SK-N-SH treated with all-trans-retinoic acid at 6 μM for 48 hours (cell line): ENCODE data around the gene FANCE.

ENCODE experiments used
- ATAC-seq: fragments of 200-7000 bp; cut with Tn5 transposase; 3 replicates; pipeline ENCODE4 v1.9.1; 2020; ENCODE audit warnings: mild to moderate bottlenecking, moderate library complexity
- ARNTL ChIP-seq: fragments of 450-650 bp; formaldehyde crosslinking; IDR thresholded peaks from 2 replicates; pipeline ENCODE4 v1.5.0; 2020; ENCODE audit warnings: low read depth, mild to moderate bottlenecking, moderate library complexity, borderline replicate concordance
- BACH2 ChIP-seq: fragments of 250-450 bp; sonication (Bioruptor Pico); IDR thresholded peaks from 2 replicates; pipeline ENCODE4 v1.9.0; 2021; ENCODE audit warnings: mild to moderate bottlenecking, borderline replicate concordance
- CSDC2 ChIP-seq: fragments of 250-450 bp; sonication (Bioruptor Pico); IDR thresholded peaks from 2 replicates; pipeline ENCODE4 v1.5.0; 2020; ENCODE audit warnings: mild to moderate bottlenecking, moderate library complexity
- ESRRG ChIP-seq: fragments of 250-450 bp; sonication (Bioruptor Pico); IDR thresholded peaks from 2 replicates; pipeline ENCODE4 v1.6.1; 2021; ENCODE audit warnings: mild to moderate bottlenecking
- GLIS3 ChIP-seq: fragments of 250-450 bp; sonication (Bioruptor Pico); IDR thresholded peaks from 2 replicates; pipeline ENCODE4 v1.5.0; 2020; ENCODE audit warnings: mild to moderate bottlenecking, moderate library complexity
- ISL1 ChIP-seq: fragments of 250-450 bp; sonication (Bioruptor Pico); IDR thresholded peaks from 2 replicates; pipeline ENCODE4 v2.1.2; 2022; ENCODE audit warnings: mild to moderate bottlenecking, moderate library complexity
- OSR1 ChIP-seq: fragments of 250-450 bp; sonication (Bioruptor Pico); IDR thresholded peaks from 2 replicates; pipeline ENCODE4 v1.8.0; 2022; ENCODE audit warnings: moderate library complexity, mild to moderate bottlenecking, inconsistent platforms
- PPARA ChIP-seq: fragments of 250-450 bp; sonication (Bioruptor Pico); IDR thresholded peaks from 2 replicates; pipeline ENCODE4 v1.5.0; 2020; ENCODE audit warnings: mild to moderate bottlenecking, borderline replicate concordance
- RARB ChIP-seq: fragments of 250-450 bp; sonication (Bioruptor Pico); IDR thresholded peaks from 2 replicates; pipeline ENCODE4 v1.8.0; 2021; ENCODE audit warnings: mild to moderate bottlenecking, moderate library complexity
- SNAI2 ChIP-seq: fragments of 250-450 bp; sonication (Bioruptor Pico); IDR thresholded peaks from 2 replicates; pipeline ENCODE4 v1.5.0; 2020; ENCODE audit warnings: mild to moderate bottlenecking, moderate library complexity
- TOX ChIP-seq: fragments of 250-450 bp; sonication (Bioruptor Pico); IDR thresholded peaks from 2 replicates; pipeline ENCODE4 v1.8.0; 2021; ENCODE audit warnings: mild to moderate bottlenecking, moderate library complexity, borderline replicate concordance
- ZC3H10 ChIP-seq: fragments of 250-450 bp; sonication (Bioruptor Pico); IDR thresholded peaks from 2 replicates; pipeline ENCODE4 v1.5.1; 2021; ENCODE audit warnings: mild to moderate bottlenecking, moderate library complexity
- ZFP3 ChIP-seq: fragments of 250-450 bp; sonication (Bioruptor Pico); IDR thresholded peaks from 2 replicates; pipeline ENCODE4 v1.5.0; 2020; ENCODE audit warnings: mild to moderate bottlenecking, moderate library complexity
- ZFP30 ChIP-seq: fragments of 450-650 bp; formaldehyde crosslinking; IDR thresholded peaks from 2 replicates; pipeline ENCODE4 v1.5.0; 2022; ENCODE audit warnings: mild to moderate bottlenecking, moderate library complexity
- ZNF565 ChIP-seq: fragments of 450-650 bp; formaldehyde crosslinking; conservative IDR thresholded peaks from 2 replicates; pipeline ENCODE4 v1.5.0; 2020; ENCODE audit warnings: low read depth, mild to moderate bottlenecking, moderate library complexity
- ZNF70 ChIP-seq: fragments of 450-650 bp; formaldehyde crosslinking; IDR thresholded peaks from 2 replicates; pipeline ENCODE4 v1.5.0; 2020; ENCODE audit warnings: mild to moderate bottlenecking, moderate library complexity
- ZNF8 ChIP-seq: fragments of 450-650 bp; formaldehyde crosslinking; IDR thresholded peaks from 2 replicates; pipeline ENCODE4 v1.5.0; 2020; ENCODE audit warnings: mild to moderate bottlenecking, moderate library complexity
- TF ChIP-seq, protein P1 (sequence below): fragments of 250-450 bp; sonication (Bioruptor Pico); IDR thresholded peaks from 2 replicates; pipeline ENCODE4 v1.8.0; 2021; ENCODE audit warnings: low read depth, mild to moderate bottlenecking, moderate library complexity, borderline replicate concordance
- TF ChIP-seq, protein P2 (sequence below): fragments of 250-450 bp; sonication (Bioruptor Pico); IDR thresholded peaks from 2 replicates; pipeline ENCODE4 v1.8.0; 2020; ENCODE audit warnings: mild to moderate bottlenecking, moderate library complexity, borderline replicate concordance
- TF ChIP-seq, protein P3 (sequence below): fragments of 250-450 bp; sonication (Bioruptor Pico); IDR thresholded peaks from 2 replicates; pipeline ENCODE4 v1.5.1; 2020; ENCODE audit warnings: low read depth, mild to moderate bottlenecking, moderate library complexity
- TF ChIP-seq, protein P4 (sequence below): fragments of 250-450 bp; sonication (Bioruptor Pico); IDR thresholded peaks from 2 replicates; pipeline ENCODE4 v1.5.0; 2020; ENCODE audit warnings: mild to moderate bottlenecking, moderate library complexity

Gene FANCE

DNA sequence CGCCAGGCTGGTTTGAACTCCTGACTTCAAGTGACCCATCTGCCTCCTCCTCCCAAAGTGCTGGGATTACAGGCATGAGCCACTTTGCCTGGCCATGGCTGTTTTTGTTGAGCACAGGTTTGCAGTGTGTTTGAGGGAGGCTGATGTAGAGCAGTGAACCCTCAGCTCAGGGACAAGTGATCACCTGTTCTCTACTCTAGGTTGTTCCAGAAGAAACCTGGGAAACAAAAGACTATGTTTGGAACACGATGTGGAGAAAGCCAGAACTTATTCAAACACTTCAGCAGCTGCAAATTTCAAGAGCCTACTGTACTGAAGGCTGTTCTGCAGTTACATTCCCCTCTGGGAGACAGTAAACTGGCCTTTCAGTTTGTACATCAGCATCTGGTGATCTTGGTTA lies 55.9 kb downstream of the FANCE start:
- ATAC-seq: no peak
- TF ChIP-seq PPARA (CRISPR knock-in tag) (no peak), GLIS3 (CRISPR knock-in tag) (no peak), ISL1 (CRISPR knock-in tag) (no peak), SNAI2 (CRISPR knock-in tag) (no peak), ZFP3 (CRISPR knock-in tag) (no peak), CSDC2 (CRISPR knock-in tag) (no peak), ZNF70 (CRISPR knock-in tag) (no peak)
- TF ChIP-seq, protein P1, sequence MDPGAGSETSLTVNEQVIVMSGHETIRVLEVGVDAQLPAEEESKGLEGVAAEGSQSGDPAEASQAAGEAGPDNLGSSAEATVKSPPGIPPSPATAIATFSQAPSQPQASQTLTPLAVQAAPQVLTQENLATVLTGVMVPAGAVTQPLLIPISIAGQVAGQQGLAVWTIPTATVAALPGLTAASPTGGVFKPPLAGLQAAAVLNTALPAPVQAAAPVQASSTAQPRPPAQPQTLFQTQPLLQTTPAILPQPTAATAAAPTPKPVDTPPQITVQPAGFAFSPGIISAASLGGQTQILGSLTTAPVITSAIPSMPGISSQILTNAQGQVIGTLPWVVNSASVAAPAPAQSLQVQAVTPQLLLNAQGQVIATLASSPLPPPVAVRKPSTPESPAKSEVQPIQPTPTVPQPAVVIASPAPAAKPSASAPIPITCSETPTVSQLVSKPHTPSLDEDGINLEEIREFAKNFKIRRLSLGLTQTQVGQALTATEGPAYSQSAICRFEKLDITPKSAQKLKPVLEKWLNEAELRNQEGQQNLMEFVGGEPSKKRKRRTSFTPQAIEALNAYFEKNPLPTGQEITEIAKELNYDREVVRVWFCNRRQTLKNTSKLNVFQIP (CRISPR knock-in tag): no peak
- TF ChIP-seq, protein P2, sequence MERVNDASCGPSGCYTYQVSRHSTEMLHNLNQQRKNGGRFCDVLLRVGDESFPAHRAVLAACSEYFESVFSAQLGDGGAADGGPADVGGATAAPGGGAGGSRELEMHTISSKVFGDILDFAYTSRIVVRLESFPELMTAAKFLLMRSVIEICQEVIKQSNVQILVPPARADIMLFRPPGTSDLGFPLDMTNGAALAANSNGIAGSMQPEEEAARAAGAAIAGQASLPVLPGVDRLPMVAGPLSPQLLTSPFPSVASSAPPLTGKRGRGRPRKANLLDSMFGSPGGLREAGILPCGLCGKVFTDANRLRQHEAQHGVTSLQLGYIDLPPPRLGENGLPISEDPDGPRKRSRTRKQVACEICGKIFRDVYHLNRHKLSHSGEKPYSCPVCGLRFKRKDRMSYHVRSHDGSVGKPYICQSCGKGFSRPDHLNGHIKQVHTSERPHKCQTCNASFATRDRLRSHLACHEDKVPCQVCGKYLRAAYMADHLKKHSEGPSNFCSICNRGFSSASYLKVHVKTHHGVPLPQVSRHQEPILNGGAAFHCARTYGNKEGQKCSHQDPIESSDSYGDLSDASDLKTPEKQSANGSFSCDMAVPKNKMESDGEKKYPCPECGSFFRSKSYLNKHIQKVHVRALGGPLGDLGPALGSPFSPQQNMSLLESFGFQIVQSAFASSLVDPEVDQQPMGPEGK (CRISPR knock-in tag): no peak

DNA sequence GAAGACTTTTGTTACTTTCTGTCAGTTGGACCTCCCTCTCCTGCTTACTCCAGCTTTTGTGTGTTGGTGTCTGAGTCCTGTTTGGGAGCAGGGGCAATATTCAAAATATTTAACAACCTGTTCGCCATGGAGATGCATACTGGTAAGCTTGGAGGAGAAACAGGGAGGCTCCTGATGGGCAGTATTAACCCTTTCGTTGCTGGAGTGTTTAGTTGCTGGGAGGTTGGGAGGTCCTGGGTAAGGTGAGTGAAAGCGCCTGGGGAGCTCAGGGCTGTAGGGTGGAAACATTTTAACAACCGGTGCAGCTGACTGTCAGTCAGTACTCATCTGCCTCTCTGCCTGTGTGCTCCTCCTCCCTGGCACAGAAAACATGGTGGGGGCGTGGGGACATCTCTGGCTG lies 56.4 kb downstream of the FANCE start:
- ATAC-seq: no peak
- TF ChIP-seq, protein P3, sequence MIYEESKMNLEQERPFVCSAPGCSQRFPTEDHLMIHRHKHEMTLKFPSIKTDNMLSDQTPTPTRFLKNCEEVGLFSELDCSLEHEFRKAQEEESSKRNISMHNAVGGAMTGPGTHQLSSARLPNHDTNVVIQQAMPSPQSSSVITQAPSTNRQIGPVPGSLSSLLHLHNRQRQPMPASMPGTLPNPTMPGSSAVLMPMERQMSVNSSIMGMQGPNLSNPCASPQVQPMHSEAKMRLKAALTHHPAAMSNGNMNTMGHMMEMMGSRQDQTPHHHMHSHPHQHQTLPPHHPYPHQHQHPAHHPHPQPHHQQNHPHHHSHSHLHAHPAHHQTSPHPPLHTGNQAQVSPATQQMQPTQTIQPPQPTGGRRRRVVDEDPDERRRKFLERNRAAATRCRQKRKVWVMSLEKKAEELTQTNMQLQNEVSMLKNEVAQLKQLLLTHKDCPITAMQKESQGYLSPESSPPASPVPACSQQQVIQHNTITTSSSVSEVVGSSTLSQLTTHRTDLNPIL (CRISPR knock-in tag): no peak
- TF ChIP-seq ZNF8 (CRISPR knock-in tag): no peak
- no peak for TF ChIP-seq ESRRG (CRISPR knock-in tag)
- TF ChIP-seq ZFP30: no peak
- TF ChIP-seq, protein P1 (CRISPR knock-in tag): no peak
- no peak for TF ChIP-seq BACH2
- no peak for TF ChIP-seq ARNTL (CRISPR knock-in tag)
- TF ChIP-seq, protein P4, sequence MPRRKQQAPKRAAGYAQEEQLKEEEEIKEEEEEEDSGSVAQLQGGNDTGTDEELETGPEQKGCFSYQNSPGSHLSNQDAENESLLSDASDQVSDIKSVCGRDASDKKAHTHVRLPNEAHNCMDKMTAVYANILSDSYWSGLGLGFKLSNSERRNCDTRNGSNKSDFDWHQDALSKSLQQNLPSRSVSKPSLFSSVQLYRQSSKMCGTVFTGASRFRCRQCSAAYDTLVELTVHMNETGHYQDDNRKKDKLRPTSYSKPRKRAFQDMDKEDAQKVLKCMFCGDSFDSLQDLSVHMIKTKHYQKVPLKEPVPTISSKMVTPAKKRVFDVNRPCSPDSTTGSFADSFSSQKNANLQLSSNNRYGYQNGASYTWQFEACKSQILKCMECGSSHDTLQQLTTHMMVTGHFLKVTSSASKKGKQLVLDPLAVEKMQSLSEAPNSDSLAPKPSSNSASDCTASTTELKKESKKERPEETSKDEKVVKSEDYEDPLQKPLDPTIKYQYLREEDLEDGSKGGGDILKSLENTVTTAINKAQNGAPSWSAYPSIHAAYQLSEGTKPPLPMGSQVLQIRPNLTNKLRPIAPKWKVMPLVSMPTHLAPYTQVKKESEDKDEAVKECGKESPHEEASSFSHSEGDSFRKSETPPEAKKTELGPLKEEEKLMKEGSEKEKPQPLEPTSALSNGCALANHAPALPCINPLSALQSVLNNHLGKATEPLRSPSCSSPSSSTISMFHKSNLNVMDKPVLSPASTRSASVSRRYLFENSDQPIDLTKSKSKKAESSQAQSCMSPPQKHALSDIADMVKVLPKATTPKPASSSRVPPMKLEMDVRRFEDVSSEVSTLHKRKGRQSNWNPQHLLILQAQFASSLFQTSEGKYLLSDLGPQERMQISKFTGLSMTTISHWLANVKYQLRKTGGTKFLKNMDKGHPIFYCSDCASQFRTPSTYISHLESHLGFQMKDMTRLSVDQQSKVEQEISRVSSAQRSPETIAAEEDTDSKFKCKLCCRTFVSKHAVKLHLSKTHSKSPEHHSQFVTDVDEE (CRISPR knock-in tag): no peak
- TF ChIP-seq ZFP3 (CRISPR knock-in tag): no peak
- no peak for TF ChIP-seq SNAI2 (CRISPR knock-in tag)
- no peak for TF ChIP-seq ZNF70 (CRISPR knock-in tag)
- no peak for TF ChIP-seq ZC3H10
- no peak for TF ChIP-seq ZNF565
- no peak for TF ChIP-seq CSDC2 (CRISPR knock-in tag)
- TF ChIP-seq OSR1 (CRISPR knock-in tag): no peak
- TF ChIP-seq PPARA (CRISPR knock-in tag): no peak
- TF ChIP-seq TOX (CRISPR knock-in tag): no peak

DNA sequence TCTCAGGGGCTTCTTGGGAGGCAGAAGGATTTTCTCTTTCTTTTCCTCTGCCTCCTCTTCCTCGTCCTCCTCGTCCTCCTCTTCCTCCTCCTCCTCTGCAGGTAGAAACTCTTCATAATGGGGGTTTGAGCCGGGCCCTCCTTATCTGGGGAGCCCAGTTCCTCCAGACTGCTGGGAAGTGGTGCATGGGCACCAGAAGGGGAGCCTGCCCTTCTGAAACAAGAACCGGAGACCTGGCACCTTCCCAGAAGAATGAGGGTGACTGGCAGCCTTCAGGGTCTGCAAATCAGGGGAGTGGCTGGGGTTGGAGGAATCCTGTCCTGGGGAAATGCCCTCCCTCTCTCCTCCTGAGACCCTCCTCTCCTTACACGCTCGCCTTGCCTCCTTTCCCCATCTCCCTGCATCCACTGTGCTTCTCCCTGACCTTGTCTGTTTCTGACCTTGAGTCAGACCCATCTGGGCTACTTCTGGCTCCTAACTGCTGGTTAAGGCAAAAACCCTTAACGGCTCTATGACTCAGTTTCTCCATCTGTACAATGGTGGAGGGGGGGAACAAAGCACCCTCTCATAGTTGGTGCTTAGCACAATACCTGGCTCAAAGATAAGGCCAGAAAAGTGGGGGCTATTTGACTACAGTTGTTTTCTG lies 58.9 kb downstream of the FANCE start:
- ATAC-seq: no peak
- TF ChIP-seq, protein P1 (CRISPR knock-in tag): no peak
- TF ChIP-seq CSDC2 (CRISPR knock-in tag): no peak
- TF ChIP-seq, protein P4 (CRISPR knock-in tag): no peak
- no peak for TF ChIP-seq RARB (CRISPR knock-in tag)
- TF ChIP-seq ISL1 (CRISPR knock-in tag): no peak
- TF ChIP-seq, protein P2 (CRISPR knock-in tag): no peak
